ENCODE results near the gene GABPA. TPM values are rescaled to one million over a fixed set of nuclear protein-coding genes. Genes with fewer than 3 reads are reported as not detected.

GABPA gene
- total and polyA plus RNA-seq, 2 of the 13 experiments (the other 11 are each of a cell fraction or from before 2014, with no cell fraction given) = 7.4 to 13.2 TPM

DNA sequence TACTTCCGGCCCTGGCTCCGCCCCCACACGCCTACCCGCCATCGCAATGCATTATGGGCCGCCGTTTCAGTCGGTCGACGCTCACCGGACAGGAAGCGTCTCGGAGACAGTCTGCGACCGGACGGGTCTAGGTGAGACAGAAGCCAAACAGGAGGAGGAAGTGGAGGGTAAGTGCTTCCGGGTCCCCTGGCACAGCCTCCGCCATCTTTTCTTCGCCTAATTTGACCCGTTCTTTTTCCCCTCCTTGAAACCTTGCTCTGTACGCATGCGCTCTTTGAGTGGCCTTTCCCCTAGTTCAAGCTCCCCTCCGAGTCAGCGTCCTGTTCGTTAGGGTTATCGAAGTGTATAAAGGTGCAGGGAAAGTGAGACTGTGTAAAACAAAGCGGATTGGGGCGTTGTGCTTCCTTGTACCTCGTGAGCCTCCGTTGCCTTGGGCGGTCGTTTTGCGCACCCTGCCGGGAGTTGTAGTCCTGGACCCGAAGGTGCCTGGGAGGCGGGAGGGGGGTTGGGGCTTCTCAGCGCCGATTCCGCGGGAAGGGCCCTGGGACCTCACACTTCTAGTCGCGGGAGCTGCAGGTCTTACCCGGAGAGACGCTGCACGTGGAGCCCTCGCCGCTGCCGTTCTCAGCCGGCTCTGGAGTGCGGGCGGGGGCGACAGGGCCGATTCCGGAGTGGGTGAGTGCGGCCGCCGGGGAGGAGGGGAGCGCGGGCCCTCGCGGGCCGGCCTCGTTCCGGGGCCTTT, at the start of gene GABPA, which contains the start of gene ATP5PF (continued):
- TF ChIP-seq, protein P1, sequence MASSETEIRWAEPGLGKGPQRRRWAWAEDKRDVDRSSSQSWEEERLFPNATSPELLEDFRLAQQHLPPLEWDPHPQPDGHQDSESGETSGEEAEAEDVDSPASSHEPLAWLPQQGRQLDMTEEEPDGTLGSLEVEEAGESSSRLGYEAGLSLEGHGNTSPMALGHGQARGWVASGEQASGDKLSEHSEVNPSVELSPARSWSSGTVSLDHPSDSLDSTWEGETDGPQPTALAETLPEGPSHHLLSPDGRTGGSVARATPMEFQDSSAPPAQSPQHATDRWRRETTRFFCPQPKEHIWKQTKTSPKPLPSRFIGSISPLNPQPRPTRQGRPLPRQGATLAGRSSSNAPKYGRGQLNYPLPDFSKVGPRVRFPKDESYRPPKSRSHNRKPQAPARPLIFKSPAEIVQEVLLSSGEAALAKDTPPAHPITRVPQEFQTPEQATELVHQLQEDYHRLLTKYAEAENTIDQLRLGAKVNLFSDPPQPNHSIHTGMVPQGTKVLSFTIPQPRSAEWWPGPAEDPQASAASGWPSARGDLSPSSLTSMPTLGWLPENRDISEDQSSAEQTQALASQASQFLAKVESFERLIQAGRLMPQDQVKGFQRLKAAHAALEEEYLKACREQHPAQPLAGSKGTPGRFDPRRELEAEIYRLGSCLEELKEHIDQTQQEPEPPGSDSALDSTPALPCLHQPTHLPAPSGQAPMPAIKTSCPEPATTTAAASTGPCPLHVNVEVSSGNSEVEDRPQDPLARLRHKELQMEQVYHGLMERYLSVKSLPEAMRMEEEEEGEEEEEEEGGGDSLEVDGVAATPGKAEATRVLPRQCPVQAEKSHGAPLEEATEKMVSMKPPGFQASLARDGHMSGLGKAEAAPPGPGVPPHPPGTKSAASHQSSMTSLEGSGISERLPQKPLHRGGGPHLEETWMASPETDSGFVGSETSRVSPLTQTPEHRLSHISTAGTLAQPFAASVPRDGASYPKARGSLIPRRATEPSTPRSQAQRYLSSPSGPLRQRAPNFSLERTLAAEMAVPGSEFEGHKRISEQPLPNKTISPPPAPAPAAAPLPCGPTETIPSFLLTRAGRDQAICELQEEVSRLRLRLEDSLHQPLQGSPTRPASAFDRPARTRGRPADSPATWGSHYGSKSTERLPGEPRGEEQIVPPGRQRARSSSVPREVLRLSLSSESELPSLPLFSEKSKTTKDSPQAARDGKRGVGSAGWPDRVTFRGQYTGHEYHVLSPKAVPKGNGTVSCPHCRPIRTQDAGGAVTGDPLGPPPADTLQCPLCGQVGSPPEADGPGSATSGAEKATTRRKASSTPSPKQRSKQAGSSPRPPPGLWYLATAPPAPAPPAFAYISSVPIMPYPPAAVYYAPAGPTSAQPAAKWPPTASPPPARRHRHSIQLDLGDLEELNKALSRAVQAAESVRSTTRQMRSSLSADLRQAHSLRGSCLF (CRISPR knock-in tag; IDR thresholded peaks at IDR 0.05; ENCODE audit: borderline replicate concordance) = no peak
- TF ChIP-seq SIX1 (CRISPR knock-in tag; IDR thresholded peaks at IDR 0.05; ENCODE audit: borderline replicate concordance) (no peak), RCOR2 (CRISPR knock-in tag; IDR thresholded peaks at IDR 0.05) (no peak), NAIF1 (CRISPR knock-in tag; IDR thresholded peaks at IDR 0.05; ENCODE audit: borderline replicate concordance) (no peak), NFATC3 (CRISPR knock-in tag; IDR thresholded peaks at IDR 0.05) (no peak), ZNF589 (CRISPR knock-in tag; conservative IDR thresholded peaks at IDR 0.05) (no peak), SNAI1 (CRISPR knock-in tag; IDR thresholded peaks at IDR 0.05; ENCODE audit: borderline replicate concordance) (no peak), NFE2L1 (CRISPR knock-in tag; IDR thresholded peaks at IDR 0.05; ENCODE audit: borderline replicate concordance) (no peak), AHR (CRISPR knock-in tag; IDR thresholded peaks at IDR 0.05) (no peak; the same call in 1 of the 2 replicates), ZNF263 (CRISPR knock-in tag; IDR thresholded peaks at IDR 0.05) (no peak), IKZF4 (CRISPR knock-in tag; IDR thresholded peaks at IDR 0.05; ENCODE audit: borderline replicate concordance, low read depth, not compliant biosample characterization) (no peak), FOXP1 (IDR thresholded peaks at IDR 0.05) (no peak), FOXP1 (CRISPR knock-in tag; IDR thresholded peaks at IDR 0.05) (no peak)
- TF ChIP-seq, protein P2, sequence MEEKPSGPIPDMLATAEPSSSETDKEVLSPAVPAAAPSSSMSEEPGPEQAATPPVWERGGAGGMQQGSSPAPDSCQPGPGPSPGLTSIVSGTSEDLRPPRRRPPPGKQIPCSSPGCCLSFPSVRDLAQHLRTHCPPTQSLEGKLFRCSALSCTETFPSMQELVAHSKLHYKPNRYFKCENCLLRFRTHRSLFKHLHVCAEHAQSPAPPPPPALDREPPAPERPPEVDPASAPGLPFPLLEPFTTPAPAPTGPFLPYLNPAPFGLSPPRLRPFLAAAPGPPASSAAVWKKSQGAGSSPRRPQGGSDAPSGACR (CRISPR knock-in tag; IDR thresholded peaks at IDR 0.05) = peak; percentile 85
- TF ChIP-seq, protein P3, sequence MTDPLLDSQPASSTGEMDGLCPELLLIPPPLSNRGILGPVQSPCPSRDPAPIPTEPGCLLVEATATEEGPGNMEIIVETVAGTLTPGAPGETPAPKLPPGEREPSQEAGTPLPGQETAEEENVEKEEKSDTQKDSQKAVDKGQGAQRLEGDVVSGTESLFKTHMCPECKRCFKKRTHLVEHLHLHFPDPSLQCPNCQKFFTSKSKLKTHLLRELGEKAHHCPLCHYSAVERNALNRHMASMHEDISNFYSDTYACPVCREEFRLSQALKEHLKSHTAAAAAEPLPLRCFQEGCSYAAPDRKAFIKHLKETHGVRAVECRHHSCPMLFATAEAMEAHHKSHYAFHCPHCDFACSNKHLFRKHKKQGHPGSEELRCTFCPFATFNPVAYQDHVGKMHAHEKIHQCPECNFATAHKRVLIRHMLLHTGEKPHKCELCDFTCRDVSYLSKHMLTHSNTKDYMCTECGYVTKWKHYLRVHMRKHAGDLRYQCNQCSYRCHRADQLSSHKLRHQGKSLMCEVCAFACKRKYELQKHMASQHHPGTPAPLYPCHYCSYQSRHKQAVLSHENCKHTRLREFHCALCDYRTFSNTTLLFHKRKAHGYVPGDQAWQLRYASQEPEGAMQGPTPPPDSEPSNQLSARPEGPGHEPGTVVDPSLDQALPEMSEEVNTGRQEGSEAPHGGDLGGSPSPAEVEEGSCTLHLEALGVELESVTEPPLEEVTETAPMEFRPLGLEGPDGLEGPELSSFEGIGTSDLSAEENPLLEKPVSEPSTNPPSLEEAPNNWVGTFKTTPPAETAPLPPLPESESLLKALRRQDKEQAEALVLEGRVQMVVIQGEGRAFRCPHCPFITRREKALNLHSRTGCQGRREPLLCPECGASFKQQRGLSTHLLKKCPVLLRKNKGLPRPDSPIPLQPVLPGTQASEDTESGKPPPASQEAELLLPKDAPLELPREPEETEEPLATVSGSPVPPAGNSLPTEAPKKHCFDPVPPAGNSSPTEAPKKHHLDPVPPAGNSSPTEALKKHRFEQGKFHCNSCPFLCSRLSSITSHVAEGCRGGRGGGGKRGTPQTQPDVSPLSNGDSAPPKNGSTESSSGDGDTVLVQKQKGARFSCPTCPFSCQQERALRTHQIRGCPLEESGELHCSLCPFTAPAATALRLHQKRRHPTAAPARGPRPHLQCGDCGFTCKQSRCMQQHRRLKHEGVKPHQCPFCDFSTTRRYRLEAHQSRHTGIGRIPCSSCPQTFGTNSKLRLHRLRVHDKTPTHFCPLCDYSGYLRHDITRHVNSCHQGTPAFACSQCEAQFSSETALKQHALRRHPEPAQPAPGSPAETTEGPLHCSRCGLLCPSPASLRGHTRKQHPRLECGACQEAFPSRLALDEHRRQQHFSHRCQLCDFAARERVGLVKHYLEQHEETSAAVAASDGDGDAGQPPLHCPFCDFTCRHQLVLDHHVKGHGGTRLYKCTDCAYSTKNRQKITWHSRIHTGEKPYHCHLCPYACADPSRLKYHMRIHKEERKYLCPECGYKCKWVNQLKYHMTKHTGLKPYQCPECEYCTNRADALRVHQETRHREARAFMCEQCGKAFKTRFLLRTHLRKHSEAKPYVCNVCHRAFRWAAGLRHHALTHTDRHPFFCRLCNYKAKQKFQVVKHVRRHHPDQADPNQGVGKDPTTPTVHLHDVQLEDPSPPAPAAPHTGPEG (CRISPR knock-in tag; IDR thresholded peaks at IDR 0.05) = 0 out of 2 replicates have a peak, but pooled peaks have one; percentile 38
- TF ChIP-seq, protein P4, sequence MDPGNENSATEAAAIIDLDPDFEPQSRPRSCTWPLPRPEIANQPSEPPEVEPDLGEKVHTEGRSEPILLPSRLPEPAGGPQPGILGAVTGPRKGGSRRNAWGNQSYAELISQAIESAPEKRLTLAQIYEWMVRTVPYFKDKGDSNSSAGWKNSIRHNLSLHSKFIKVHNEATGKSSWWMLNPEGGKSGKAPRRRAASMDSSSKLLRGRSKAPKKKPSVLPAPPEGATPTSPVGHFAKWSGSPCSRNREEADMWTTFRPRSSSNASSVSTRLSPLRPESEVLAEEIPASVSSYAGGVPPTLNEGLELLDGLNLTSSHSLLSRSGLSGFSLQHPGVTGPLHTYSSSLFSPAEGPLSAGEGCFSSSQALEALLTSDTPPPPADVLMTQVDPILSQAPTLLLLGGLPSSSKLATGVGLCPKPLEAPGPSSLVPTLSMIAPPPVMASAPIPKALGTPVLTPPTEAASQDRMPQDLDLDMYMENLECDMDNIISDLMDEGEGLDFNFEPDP (CRISPR knock-in tag; conservative IDR thresholded peaks at IDR 0.05) = no peak
